ENCODE data around the gene RYR2.

Gene RYR2

GRCh38 chr1:237470712-237471338, 428.8 kb downstream of the RYR2 start:
- in situ Hi-C loops (cut with HindIII; ENCODE audit: low sequenced_read_pairs): no loop called here
- TF ChIP-seq CTCF (IDR thresholded peaks at IDR 0.05; ENCODE audit: low read depth, low read length): no peak
- no peak for DNase-seq (ENCODE audit: low read depth, low spot score)
- H3K4me3 ChIP-seq (ENCODE audit: low read depth, low read length): no peak overlapping the region

GRCh38 chr1:237471377-237471776, 429.4 kb downstream of the RYR2 start:
- TF ChIP-seq CTCF (IDR thresholded peaks at IDR 0.05; ENCODE audit: low read depth, low read length): no peak
- DNase-seq (ENCODE audit: low read depth, low spot score): no peak
- in situ Hi-C loops (cut with HindIII; ENCODE audit: low sequenced_read_pairs): no loop called here
- no peak overlapping the region for H3K4me3 ChIP-seq (ENCODE audit: low read depth, low read length)

- in situ Hi-C loops (cut with HindIII; ENCODE audit: low sequenced_read_pairs): no loop called here
- no peak overlapping the region for H3K4me3 ChIP-seq (ENCODE audit: low read depth, low read length)
- no peak for TF ChIP-seq CTCF (IDR thresholded peaks at IDR 0.05; ENCODE audit: low read depth, low read length)
- DNase-seq (ENCODE audit: low read depth, low spot score): no peak
Measured at GRCh38 chr1:237471956-237472355, 430.0 kb downstream of the RYR2 start.

GRCh38 chr1:237473854-237474253, 431.9 kb downstream of the RYR2 start:
- in situ Hi-C loops (cut with HindIII; ENCODE audit: low sequenced_read_pairs): no loop called here
- no peak for DNase-seq (ENCODE audit: low read depth, low spot score)
- no peak overlapping the region for H3K4me3 ChIP-seq (ENCODE audit: low read depth, low read length)
- TF ChIP-seq CTCF (IDR thresholded peaks at IDR 0.05; ENCODE audit: low read depth, low read length): no peak

GRCh38 chr1:237478082-237478481, 436.1 kb downstream of the RYR2 start:
- no peak overlapping the region for H3K4me3 ChIP-seq (ENCODE audit: low read depth, low read length)

GRCh38 chr1:237478842-237479241, 436.9 kb downstream of the RYR2 start:
- DNase-seq (ENCODE audit: low read depth, low spot score): no peak
- in situ Hi-C loops (cut with HindIII; ENCODE audit: low sequenced_read_pairs): no loop called here
- TF ChIP-seq CTCF (IDR thresholded peaks at IDR 0.05; ENCODE audit: low read depth, low read length): no peak
- H3K4me3 ChIP-seq (ENCODE audit: low read depth, low read length): no peak overlapping the region

More at GRCh38 chr1:237478082-237478481, 436.1 kb downstream of the RYR2 start:
- no peak for TF ChIP-seq CTCF (IDR thresholded peaks at IDR 0.05; ENCODE audit: low read depth, low read length)
- in situ Hi-C loops (cut with HindIII; ENCODE audit: low sequenced_read_pairs): no loop called here
- DNase-seq (ENCODE audit: low read depth, low spot score): no peak

All from astrocyte of the spinal cord (primary cell).